Measurements from ENCODE around the gene SYNE2. TPM values are rescaled to one million over a fixed set of nuclear protein-coding genes. Genes with fewer than 3 reads are reported as not detected.
A peak's percentile ranks its signal among the peaks of the same experiment; 100 is the strongest.
"Not testable (repeated sequence)": the region's sequence is repeated elsewhere in the genome, so short reads cannot be mapped to it uniquely, and the experiment has no call there.

The SYNE2 gene
- 81.4 TPM for total RNA-seq

GRCh38 chr14:63852817-63853731, at the start of gene SYNE2:
TSS of gene SYNE2 (plus strand) at chr14:63853004. CDS start at chr14:63909149, 56,145 bp downstream.
- no peaks in the 10 kb centered on the region for H3K27me3 ChIP-seq (ENCODE audit: control insufficient read depth in 3 of 3, insufficient read depth in 3 of 3, low read length in 3 of 3)
- peak within 1 kb of the TSS; percentile 72 to 83 (median 78) for H3K4me3 ChIP-seq (ENCODE audit: low read length in 3 of 3)
- peak within 1 kb of the TSS; percentile 81 to 89 (median 87) for H3K9ac ChIP-seq (ENCODE audit: low read depth in 1 of 3, low read length in 3 of 3)
- H3K27ac ChIP-seq (ENCODE audit: low read depth, low read length), result peak within 1 kb of the TSS; percentile 83
- no peaks in the 10 kb centered on the region for H3K9me3 ChIP-seq (ENCODE audit: control insufficient read depth in 3 of 3, low read length in 3 of 3)
- no peaks in the 10 kb centered on the region for H3K36me3 ChIP-seq (ENCODE audit: control insufficient read depth in 3 of 3, insufficient read depth in 3 of 3, low read length in 3 of 3)
- H3K4me1 ChIP-seq (ENCODE audit: control insufficient read depth in 3 of 3, insufficient read depth in 3 of 3, low read length in 3 of 3), result peaks cover 12 to 15% (median 13%) of the 10 kb centered on the region in 3 donors

- not testable (repeated sequence) for H3K9me3 ChIP-seq (ENCODE audit: control insufficient read depth in 3 of 3, low read length in 3 of 3); H3K27ac ChIP-seq (ENCODE audit: low read depth, low read length); H3K9ac ChIP-seq (ENCODE audit: low read depth in 1 of 3, low read length in 3 of 3); H3K36me3 ChIP-seq (ENCODE audit: control insufficient read depth in 3 of 3, insufficient read depth in 3 of 3, low read length in 3 of 3); H3K4me1 ChIP-seq (ENCODE audit: control insufficient read depth in 3 of 3, insufficient read depth in 3 of 3, low read length in 3 of 3); H3K4me3 ChIP-seq (ENCODE audit: low read length in 3 of 3); H3K27me3 ChIP-seq (ENCODE audit: control insufficient read depth in 3 of 3, insufficient read depth in 3 of 3, low read length in 3 of 3)
Observed at GRCh38 chr14:63803221-63803791, 49.5 kb upstream of the SYNE2 start.

GRCh38 chr14:63806064-63806463, 46.7 kb upstream of the SYNE2 start:
- H3K4me3 ChIP-seq (ENCODE audit: low read length in 3 of 3); H3K9me3 ChIP-seq (ENCODE audit: control insufficient read depth in 3 of 3, low read length in 3 of 3); H3K27ac ChIP-seq (ENCODE audit: low read depth, low read length); H3K36me3 ChIP-seq (ENCODE audit: control insufficient read depth in 3 of 3, insufficient read depth in 3 of 3, low read length in 3 of 3); H3K9ac ChIP-seq (ENCODE audit: low read depth in 1 of 3, low read length in 3 of 3); H3K4me1 ChIP-seq (ENCODE audit: control insufficient read depth in 3 of 3, insufficient read depth in 3 of 3, low read length in 3 of 3); H3K27me3 ChIP-seq (ENCODE audit: control insufficient read depth in 3 of 3, insufficient read depth in 3 of 3, low read length in 3 of 3): not testable (repeated sequence)

- H3K27me3 ChIP-seq (ENCODE audit: control insufficient read depth in 3 of 3, insufficient read depth in 3 of 3, low read length in 3 of 3); H3K27ac ChIP-seq (ENCODE audit: low read depth, low read length); H3K9ac ChIP-seq (ENCODE audit: low read depth in 1 of 3, low read length in 3 of 3); H3K36me3 ChIP-seq (ENCODE audit: control insufficient read depth in 3 of 3, insufficient read depth in 3 of 3, low read length in 3 of 3); H3K4me3 ChIP-seq (ENCODE audit: low read length in 3 of 3); H3K9me3 ChIP-seq (ENCODE audit: control insufficient read depth in 3 of 3, low read length in 3 of 3); H3K4me1 ChIP-seq (ENCODE audit: control insufficient read depth in 3 of 3, insufficient read depth in 3 of 3, low read length in 3 of 3): not testable (repeated sequence)
Observed at GRCh38 chr14:63811692-63812091, 41.1 kb upstream of the SYNE2 start.

- Histone ChIP-seq H3K4me1 (ENCODE audit: control insufficient read depth in 3 of 3, insufficient read depth in 3 of 3, low read length in 3 of 3) (no peaks in the 10 kb centered on the region), H3K27me3 (ENCODE audit: control insufficient read depth in 3 of 3, insufficient read depth in 3 of 3, low read length in 3 of 3) (no peaks in the 10 kb centered on the region), H3K36me3 (ENCODE audit: control insufficient read depth in 3 of 3, insufficient read depth in 3 of 3, low read length in 3 of 3) (no peaks in the 10 kb centered on the region), H3K4me3 (ENCODE audit: low read length in 3 of 3) (no peak overlapping the region), H3K9ac (ENCODE audit: low read depth in 1 of 3, low read length in 3 of 3) (no peak overlapping the region), H3K27ac (ENCODE audit: low read depth, low read length) (no peak overlapping the region), H3K9me3 (ENCODE audit: control insufficient read depth in 3 of 3, low read length in 3 of 3) (no peaks in the 10 kb centered on the region)
Observed at GRCh38 chr14:63833728-63834127, 19.1 kb upstream of the SYNE2 start.

GRCh38 chr14:63840981-63841380, 11.8 kb upstream of the SYNE2 start:
- no peak overlapping the region for H3K27ac ChIP-seq (ENCODE audit: low read depth, low read length)
- H3K36me3 ChIP-seq (ENCODE audit: control insufficient read depth in 3 of 3, insufficient read depth in 3 of 3, low read length in 3 of 3), result no peaks in the 10 kb centered on the region
- H3K27me3 ChIP-seq (ENCODE audit: control insufficient read depth in 3 of 3, insufficient read depth in 3 of 3, low read length in 3 of 3), result no peaks in the 10 kb centered on the region
- H3K9ac ChIP-seq (ENCODE audit: low read depth in 1 of 3, low read length in 3 of 3), result no peak overlapping the region
- no peaks in the 10 kb centered on the region for H3K4me1 ChIP-seq (ENCODE audit: control insufficient read depth in 3 of 3, insufficient read depth in 3 of 3, low read length in 3 of 3)
- no peak overlapping the region for H3K4me3 ChIP-seq (ENCODE audit: low read length in 3 of 3)
- H3K9me3 ChIP-seq (ENCODE audit: control insufficient read depth in 3 of 3, low read length in 3 of 3), result peaks cover 0 to 4% (median 0%) of the 10 kb centered on the region in 3 donors

- H3K4me1 ChIP-seq (ENCODE audit: control insufficient read depth in 3 of 3, insufficient read depth in 3 of 3, low read length in 3 of 3), result no peaks in the 10 kb centered on the region
- no peak overlapping the region for H3K9ac ChIP-seq (ENCODE audit: low read depth in 1 of 3, low read length in 3 of 3)
- H3K36me3 ChIP-seq (ENCODE audit: control insufficient read depth in 3 of 3, insufficient read depth in 3 of 3, low read length in 3 of 3), result no peaks in the 10 kb centered on the region
- no peak overlapping the region for H3K4me3 ChIP-seq (ENCODE audit: low read length in 3 of 3)
- H3K27ac ChIP-seq (ENCODE audit: low read depth, low read length), result no peak overlapping the region
- no peaks in the 10 kb centered on the region for H3K27me3 ChIP-seq (ENCODE audit: control insufficient read depth in 3 of 3, insufficient read depth in 3 of 3, low read length in 3 of 3)
- peaks cover 0 to 4% (median 0%) of the 10 kb centered on the region in 3 donors for H3K9me3 ChIP-seq (ENCODE audit: control insufficient read depth in 3 of 3, low read length in 3 of 3)
Observed at GRCh38 chr14:63843796-63844195, 9.0 kb upstream of the SYNE2 start.

GRCh38 chr14:63848890-63849289, 3.9 kb upstream of the SYNE2 start:
- Histone ChIP-seq H3K9ac (ENCODE audit: low read depth in 1 of 3, low read length in 3 of 3) (no peak overlapping the region), H3K4me3 (ENCODE audit: low read length in 3 of 3) (no peak overlapping the region), H3K27me3 (ENCODE audit: control insufficient read depth in 3 of 3, insufficient read depth in 3 of 3, low read length in 3 of 3) (no peaks in the 10 kb centered on the region), H3K27ac (ENCODE audit: low read depth, low read length) (no peak overlapping the region), H3K4me1 (ENCODE audit: control insufficient read depth in 3 of 3, insufficient read depth in 3 of 3, low read length in 3 of 3) (peaks cover 4 to 7% (median 5%) of the 10 kb centered on the region in 3 donors), H3K9me3 (ENCODE audit: control insufficient read depth in 3 of 3, low read length in 3 of 3) (no peaks in the 10 kb centered on the region), H3K36me3 (ENCODE audit: control insufficient read depth in 3 of 3, insufficient read depth in 3 of 3, low read length in 3 of 3) (no peaks in the 10 kb centered on the region)

GRCh38 chr14:63852271-63852816, 460 bp upstream of the SYNE2 start:
- no peaks in the 10 kb centered on the region for H3K36me3 ChIP-seq (ENCODE audit: control insufficient read depth in 3 of 3, insufficient read depth in 3 of 3, low read length in 3 of 3)
- H3K4me1 ChIP-seq (ENCODE audit: control insufficient read depth in 3 of 3, insufficient read depth in 3 of 3, low read length in 3 of 3), result peaks cover 12 to 15% (median 13%) of the 10 kb centered on the region in 3 donors
- H3K9me3 ChIP-seq (ENCODE audit: control insufficient read depth in 3 of 3, low read length in 3 of 3), result no peaks in the 10 kb centered on the region
- no peaks in the 10 kb centered on the region for H3K27me3 ChIP-seq (ENCODE audit: control insufficient read depth in 3 of 3, insufficient read depth in 3 of 3, low read length in 3 of 3)
- peak overlapping the region; percentile 72 to 78 (median 73) for H3K4me3 ChIP-seq (ENCODE audit: low read length in 3 of 3)
- peak overlapping the region; percentile 81 to 89 (median 87) for H3K9ac ChIP-seq (ENCODE audit: low read depth in 1 of 3, low read length in 3 of 3)
- H3K27ac ChIP-seq (ENCODE audit: low read depth, low read length), result peak overlapping the region; percentile 83

GRCh38 chr14:63853831-63854293, 1.1 kb downstream of the SYNE2 start:
- H3K9me3 ChIP-seq (ENCODE audit: control insufficient read depth in 3 of 3, low read length in 3 of 3), result no peaks in the 10 kb centered on the region
- H3K9ac ChIP-seq (ENCODE audit: low read depth in 1 of 3, low read length in 3 of 3), result peak overlapping the region; percentile 73 to 87 (median 81)
- H3K36me3 ChIP-seq (ENCODE audit: control insufficient read depth in 3 of 3, insufficient read depth in 3 of 3, low read length in 3 of 3), result no peaks in the 10 kb centered on the region
- peaks cover 12 to 15% (median 13%) of the 10 kb centered on the region in 3 donors for H3K4me1 ChIP-seq (ENCODE audit: control insufficient read depth in 3 of 3, insufficient read depth in 3 of 3, low read length in 3 of 3)
- H3K4me3 ChIP-seq (ENCODE audit: low read length in 3 of 3), result peak overlapping the region; percentile 72 to 83 (median 78)
- no peaks in the 10 kb centered on the region for H3K27me3 ChIP-seq (ENCODE audit: control insufficient read depth in 3 of 3, insufficient read depth in 3 of 3, low read length in 3 of 3)
- peak overlapping the region; percentile 83 for H3K27ac ChIP-seq (ENCODE audit: low read depth, low read length)
